GM18861 (cell line): ENCODE data around the gene NDUFA12.

Experiments used
- ATAC-seq: cut with Tn5 transposase; IDR thresholded peaks from one replicate; pipeline ENCODE4 v1.9.1; 2021; ENCODE audit not compliant: unreplicated experiment

Gene NDUFA12

GRCh38 chr12:94942663-94943062 lies 60.8 kb downstream of the NDUFA12 start:
- no peak for ATAC-seq

- ATAC-seq, result no peak
Measured at GRCh38 chr12:94941440-94941862, 62.0 kb downstream of the NDUFA12 start.

- ATAC-seq, result no peak
Measured at GRCh38 chr12:94940771-94941170, 62.7 kb downstream of the NDUFA12 start.

GRCh38 chr12:94938583-94938982 lies 64.9 kb downstream of the NDUFA12 start:
- ATAC-seq, result no peak

- ATAC-seq, result no peak
Measured at GRCh38 chr12:94930772-94931171, 72.7 kb downstream of the NDUFA12 start.

- no peak for ATAC-seq
Measured at GRCh38 chr12:94930216-94930654, 73.3 kb downstream of the NDUFA12 start.

GRCh38 chr12:94929780-94930179 lies 73.7 kb downstream of the NDUFA12 start:
- ATAC-seq, result no peak

- ATAC-seq, result no peak
Measured at GRCh38 chr12:94925729-94926128, 77.8 kb downstream of the NDUFA12 start.

- ATAC-seq, result no peak
Measured at GRCh38 chr12:94925206-94925605, 78.3 kb downstream of the NDUFA12 start.

- no peak for ATAC-seq
Measured at GRCh38 chr12:94922561-94922960, 80.9 kb downstream of the NDUFA12 start.
